ENCODE measurements around the gene WNT4. TPM values are rescaled to one million over a fixed set of nuclear protein-coding genes. Genes with fewer than 3 reads are reported as not detected.

WNT4 gene
- total and polyA plus RNA-seq, 4 donors = not detected

DNA sequence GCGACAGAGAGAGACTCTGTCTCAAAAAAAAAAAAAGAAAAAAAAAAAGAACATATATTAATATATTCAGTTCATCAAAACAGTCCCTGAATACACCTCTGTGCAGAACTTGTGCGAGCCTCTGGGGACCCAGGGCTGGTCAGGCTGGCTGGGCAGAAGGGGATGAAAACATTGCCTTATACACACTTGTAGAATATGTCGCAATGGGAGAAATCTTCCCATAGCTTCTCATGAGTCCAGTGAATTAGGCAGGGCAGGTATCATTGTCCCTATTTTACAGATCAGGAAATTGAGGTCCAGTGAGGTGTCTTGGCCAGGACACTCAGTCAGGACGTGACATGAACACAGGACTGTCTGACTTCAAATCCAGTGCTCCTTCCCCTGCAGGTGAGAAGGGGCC, 12.6 kb upstream of the WNT4 start:
- intact Hi-C loops (cut with DNase I) = no loop called here
- Histone ChIP-seq H3K4me1 (ENCODE audit: control insufficient read depth in 1 of 2, insufficient read depth in 2 of 2, low read length in 2 of 2) (no peaks in the 10 kb centered on the region), H3K9me3 (ENCODE audit: control insufficient read depth, low read length) (no peaks in the 10 kb centered on the region), H3K36me3 (ENCODE audit: control insufficient read depth in 1 of 2, insufficient read depth in 2 of 2, low read length in 1 of 2) (no peaks in the 10 kb centered on the region), H3K27ac (ENCODE audit: low read depth in 1 of 2, low read length in 2 of 2) (no peak overlapping the region), H3K4me3 (ENCODE audit: low read length in 2 of 2) (no peak overlapping the region), H3K27me3 (ENCODE audit: control insufficient read depth in 1 of 2, insufficient read depth in 2 of 2, low read length in 1 of 2) (no peaks in the 10 kb centered on the region)
- ATAC-seq (ENCODE audit: low FRiP score) = no peak
- no peak for DNase-seq
- WGBS, 2 donors = 89 to 90% methylated on average over 3 to 4 of the region's 4 CpGs

DNA sequence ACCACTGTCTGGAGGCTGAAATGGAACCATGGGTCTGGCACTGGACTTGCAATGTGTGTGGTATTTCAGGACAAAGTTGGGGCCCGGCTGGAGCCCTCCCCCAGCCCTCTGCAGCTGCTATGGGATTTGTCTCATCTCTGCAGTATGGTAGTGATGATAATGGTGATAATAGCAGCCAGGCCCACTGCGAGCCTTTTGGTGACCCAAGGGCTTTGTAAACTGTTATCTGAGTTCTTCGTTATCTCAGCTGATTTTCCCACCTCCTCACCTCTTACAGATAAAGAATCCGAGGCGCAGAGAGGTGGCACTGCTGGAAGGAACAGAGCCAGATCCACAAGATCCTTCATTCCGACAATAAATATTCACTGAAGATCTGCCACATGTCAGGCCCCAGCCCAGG, 11.7 kb upstream of the WNT4 start:
- Histone ChIP-seq H3K27me3 (ENCODE audit: control insufficient read depth in 1 of 2, insufficient read depth in 2 of 2, low read length in 1 of 2) (no peaks in the 10 kb centered on the region), H3K9me3 (ENCODE audit: control insufficient read depth, low read length) (no peaks in the 10 kb centered on the region), H3K4me1 (ENCODE audit: control insufficient read depth in 1 of 2, insufficient read depth in 2 of 2, low read length in 2 of 2) (no peaks in the 10 kb centered on the region), H3K27ac (ENCODE audit: low read depth in 1 of 2, low read length in 2 of 2) (no peak overlapping the region), H3K36me3 (ENCODE audit: control insufficient read depth in 1 of 2, insufficient read depth in 2 of 2, low read length in 1 of 2) (no peaks in the 10 kb centered on the region), H3K4me3 (ENCODE audit: low read length in 2 of 2) (no peak overlapping the region)
- DNase-seq (no peak), ATAC-seq (ENCODE audit: low FRiP score) (no peak)
- intact Hi-C loops (cut with DNase I) = no loop called here
- 82 to 87% methylated on average over 6 of the region's 6 CpGs for WGBS, 2 donors

DNA sequence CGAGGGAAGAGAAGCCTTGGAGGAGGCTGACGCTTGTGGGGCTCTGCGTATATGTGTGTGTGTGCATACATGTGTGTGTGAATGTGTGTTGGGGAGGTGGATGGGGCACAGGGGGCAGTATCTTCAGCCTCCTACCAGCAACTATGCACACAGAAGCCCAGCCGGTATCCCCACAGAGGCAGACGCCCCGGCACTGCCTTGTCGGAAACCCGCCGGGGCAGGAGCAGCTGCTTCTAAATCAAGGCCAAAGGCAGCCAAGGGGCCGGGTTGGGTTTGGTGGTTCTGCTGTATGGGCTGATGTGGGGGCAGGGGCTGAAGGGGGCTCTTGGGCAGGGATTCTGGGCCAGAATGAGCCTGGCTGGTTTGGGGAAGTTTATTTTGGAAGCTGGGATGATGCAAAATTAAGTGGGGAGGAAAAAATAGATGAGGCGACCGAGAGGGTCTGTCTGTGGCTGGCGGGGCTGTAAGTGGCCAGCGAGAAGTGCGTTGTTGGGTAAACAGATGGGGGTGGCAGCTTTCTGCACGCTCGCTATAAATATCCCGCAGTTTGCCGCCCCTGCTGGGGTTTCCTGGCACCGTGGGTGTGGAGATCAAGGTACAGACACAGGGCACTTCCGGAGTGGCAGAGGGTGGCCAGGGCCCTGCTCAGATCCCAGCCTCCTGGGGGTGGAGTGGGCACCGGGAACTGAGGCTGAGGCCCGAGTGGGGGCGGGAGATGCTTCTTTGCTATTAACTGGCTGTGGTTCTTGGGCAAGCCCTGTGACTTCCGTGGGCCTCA, 11.0 kb upstream of the WNT4 start:
- no peaks in the 10 kb centered on the region for H3K36me3 ChIP-seq (ENCODE audit: control insufficient read depth in 1 of 2, insufficient read depth in 2 of 2, low read length in 1 of 2)
- no peaks in the 10 kb centered on the region for H3K4me1 ChIP-seq (ENCODE audit: control insufficient read depth in 1 of 2, insufficient read depth in 2 of 2, low read length in 2 of 2)
- ATAC-seq (ENCODE audit: low FRiP score) (no peak), DNase-seq (peak in 1 of 2 donors; percentile 66)
- 65 to 69% methylated on average over 25 of the region's 25 CpGs for WGBS, 2 donors
- intact Hi-C loops (cut with DNase I) = no loop called here
- no peaks in the 10 kb centered on the region for H3K27me3 ChIP-seq (ENCODE audit: control insufficient read depth in 1 of 2, insufficient read depth in 2 of 2, low read length in 1 of 2)
- H3K4me3 ChIP-seq (ENCODE audit: low read length in 2 of 2) = no peak overlapping the region
- H3K9me3 ChIP-seq (ENCODE audit: control insufficient read depth, low read length) = no peaks in the 10 kb centered on the region
- H3K27ac ChIP-seq (ENCODE audit: low read depth in 1 of 2, low read length in 2 of 2) = no peak overlapping the region

DNA sequence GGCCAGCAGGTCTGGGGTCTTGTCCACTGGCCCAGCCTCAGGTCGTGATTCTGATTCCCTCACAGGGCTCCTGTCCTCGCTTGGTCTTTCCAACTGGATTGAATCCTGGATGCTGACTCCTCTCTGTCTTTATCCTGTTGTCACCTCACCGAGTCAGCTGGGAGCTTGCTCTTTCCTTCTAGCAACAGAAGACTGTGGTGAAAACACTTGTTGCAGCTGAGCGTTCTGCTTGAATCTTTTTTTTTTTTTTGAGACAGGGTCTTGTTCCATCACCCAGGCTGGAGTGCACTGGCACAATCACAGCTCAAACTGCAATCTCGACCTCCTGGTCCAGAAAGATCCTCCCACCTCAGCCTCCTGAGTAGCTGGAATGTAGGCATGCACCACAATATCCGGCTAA, 8.0 kb upstream of the WNT4 start:
- no peak for ATAC-seq (ENCODE audit: low FRiP score)
- Histone ChIP-seq H3K27me3 (ENCODE audit: control insufficient read depth in 1 of 2, insufficient read depth in 2 of 2, low read length in 1 of 2) (peaks cover 0 to 4% of the 10 kb centered on the region in 2 donors), H3K27ac (ENCODE audit: low read depth in 1 of 2, low read length in 2 of 2) (no peak overlapping the region), H3K36me3 (ENCODE audit: control insufficient read depth in 1 of 2, insufficient read depth in 2 of 2, low read length in 1 of 2) (no peaks in the 10 kb centered on the region), H3K4me3 (ENCODE audit: low read length in 2 of 2) (no peak overlapping the region), H3K9me3 (ENCODE audit: control insufficient read depth, low read length) (no peaks in the 10 kb centered on the region), H3K4me1 (ENCODE audit: control insufficient read depth in 1 of 2, insufficient read depth in 2 of 2, low read length in 2 of 2) (no peaks in the 10 kb centered on the region)
- no peak for DNase-seq
- WGBS, 2 donors = 66 to 87% methylated on average over 6 of the region's 6 CpGs
- intact Hi-C loops (cut with DNase I) = no loop called here

DNA sequence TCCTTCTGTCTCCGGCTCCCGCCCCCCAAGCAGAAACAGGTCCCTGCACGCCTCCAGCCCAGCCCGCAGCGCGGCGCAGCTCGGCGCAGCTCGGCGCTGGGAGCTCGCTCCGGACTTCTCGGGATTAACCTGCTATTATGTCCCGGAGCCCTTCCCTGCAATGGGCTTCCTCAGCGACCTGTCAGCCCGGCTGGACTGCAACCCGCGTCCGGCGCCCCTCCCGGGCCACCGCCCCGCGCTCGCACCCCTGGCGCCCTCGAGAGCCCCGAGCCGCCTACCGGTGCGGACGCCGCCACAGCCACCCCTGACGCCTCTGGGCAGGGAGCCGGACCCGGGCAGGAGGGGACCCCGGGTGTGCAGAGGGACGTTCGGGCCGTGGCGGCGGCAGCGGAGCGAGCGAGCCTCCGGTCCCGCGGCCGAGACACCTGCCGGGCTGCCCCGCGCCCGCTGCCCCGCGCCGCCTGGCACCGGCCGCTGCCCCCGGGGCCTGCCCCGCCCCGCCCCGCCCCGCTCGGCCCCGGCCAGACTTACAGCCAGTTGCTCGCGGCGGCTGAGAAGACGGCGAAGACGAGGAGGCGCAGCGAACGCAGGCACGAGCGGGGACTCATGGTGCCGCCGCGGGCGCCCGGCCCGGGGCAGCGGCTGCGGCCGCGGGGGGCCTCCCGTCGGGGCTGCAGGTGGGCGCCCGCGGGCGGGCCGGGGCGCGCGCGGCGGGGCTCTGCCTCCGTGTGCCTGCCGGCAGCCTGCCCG, 407 bp downstream of the WNT4 start:
- no peak for DNase-seq

DNA sequence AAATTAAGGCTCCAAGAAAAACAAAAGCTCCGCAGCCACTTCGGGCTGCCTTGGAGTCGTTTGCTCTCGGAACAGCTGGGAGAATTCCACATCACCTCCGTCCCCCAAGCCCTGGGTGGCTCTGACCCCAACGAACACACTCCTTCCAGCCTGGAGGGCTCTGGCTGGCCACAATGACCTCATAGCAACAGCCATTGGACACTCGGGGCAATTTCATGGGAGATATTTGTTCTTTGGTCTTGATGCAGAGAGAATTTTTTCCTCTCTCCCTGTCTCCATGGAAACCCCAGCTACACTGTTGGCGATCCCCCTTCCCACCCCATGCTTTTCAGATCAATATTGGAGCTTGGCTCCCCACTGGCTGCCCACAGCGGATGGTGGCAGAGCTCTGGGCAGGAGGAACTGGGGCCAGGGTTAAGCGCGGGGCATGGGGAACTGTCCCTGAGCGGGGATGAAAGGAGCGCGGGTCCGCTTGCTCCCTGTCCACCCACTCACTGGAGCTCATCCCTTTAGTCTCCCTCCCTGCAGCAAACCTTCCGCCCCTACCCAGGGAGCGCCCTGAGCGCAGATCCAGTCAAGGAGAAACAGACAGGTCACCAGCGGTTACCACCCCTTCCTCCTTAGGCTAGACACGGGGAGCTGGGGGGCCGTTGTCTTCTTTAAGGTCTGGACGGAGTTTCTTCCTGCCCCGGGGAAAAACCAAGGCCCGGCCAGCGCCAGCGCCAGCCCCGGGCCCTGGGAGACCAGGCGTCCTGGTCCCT, 1.2 kb downstream of the WNT4 start:
- H3K9me3 ChIP-seq (ENCODE audit: control insufficient read depth, low read length) = no peaks in the 10 kb centered on the region
- WGBS, 2 donors = 4 to 5% methylated on average over 27 to 28 of the region's 28 CpGs
- H3K27me3 ChIP-seq (ENCODE audit: control insufficient read depth in 1 of 2, insufficient read depth in 2 of 2, low read length in 1 of 2) = no peaks in the 10 kb centered on the region
- ATAC-seq (ENCODE audit: low FRiP score) (no peak), DNase-seq (no peak)
- H3K27ac ChIP-seq (ENCODE audit: low read depth in 1 of 2, low read length in 2 of 2) = no peak overlapping the region
- intact Hi-C loops (cut with DNase I) = no loop called here
- no peaks in the 10 kb centered on the region for H3K36me3 ChIP-seq (ENCODE audit: control insufficient read depth in 1 of 2, insufficient read depth in 2 of 2, low read length in 1 of 2)
- no peak overlapping the region for H3K4me3 ChIP-seq (ENCODE audit: low read length in 2 of 2)
- H3K4me1 ChIP-seq (ENCODE audit: control insufficient read depth in 1 of 2, insufficient read depth in 2 of 2, low read length in 2 of 2) = no peaks in the 10 kb centered on the region

More for the DNA sequence above, 407 bp downstream of the WNT4 start:
- ATAC-seq (ENCODE audit: low FRiP score) = peak; percentile 6
- Histone ChIP-seq H3K36me3 (ENCODE audit: control insufficient read depth in 1 of 2, insufficient read depth in 2 of 2, low read length in 1 of 2) (no peaks in the 10 kb centered on the region), H3K4me1 (ENCODE audit: control insufficient read depth in 1 of 2, insufficient read depth in 2 of 2, low read length in 2 of 2) (no peaks in the 10 kb centered on the region), H3K27me3 (ENCODE audit: control insufficient read depth in 1 of 2, insufficient read depth in 2 of 2, low read length in 1 of 2) (no peaks in the 10 kb centered on the region), H3K4me3 (ENCODE audit: low read length in 2 of 2) (peak overlapping the region; percentile 45 to 69), H3K9me3 (ENCODE audit: control insufficient read depth, low read length) (no peaks in the 10 kb centered on the region), H3K27ac (ENCODE audit: low read depth in 1 of 2, low read length in 2 of 2) (no peak overlapping the region)
- WGBS, 2 donors = 1% methylated on average over 40 to 102 of the region's 102 CpGs
- intact Hi-C loops (cut with DNase I) = no loop called here

DNA sequence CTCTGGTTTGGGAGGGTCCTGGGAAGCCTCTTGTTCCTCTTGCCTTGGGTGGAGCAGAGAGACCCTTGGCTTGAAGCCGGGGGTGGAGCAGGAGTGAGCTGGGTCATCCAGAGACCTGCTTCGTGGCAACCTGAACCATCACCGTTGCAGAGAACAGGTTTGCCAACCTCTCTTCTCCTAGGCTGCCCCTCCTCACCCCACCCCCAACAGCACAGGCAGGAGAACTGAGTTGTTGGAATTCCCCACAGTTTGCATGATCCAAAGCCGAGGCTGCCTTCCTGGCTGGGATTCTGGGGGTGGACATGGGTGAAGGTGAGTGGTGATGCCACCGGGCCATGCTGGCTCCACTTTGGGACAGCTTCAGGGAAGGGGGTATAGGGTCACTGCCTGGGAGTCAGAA, 2.2 kb downstream of the WNT4 start:
- WGBS, 2 donors = 81 to 87% methylated on average over 5 of the region's 5 CpGs
- Histone ChIP-seq H3K27me3 (ENCODE audit: control insufficient read depth in 1 of 2, insufficient read depth in 2 of 2, low read length in 1 of 2) (no peaks in the 10 kb centered on the region), H3K4me3 (ENCODE audit: low read length in 2 of 2) (no peak overlapping the region), H3K9me3 (ENCODE audit: control insufficient read depth, low read length) (no peaks in the 10 kb centered on the region), H3K4me1 (ENCODE audit: control insufficient read depth in 1 of 2, insufficient read depth in 2 of 2, low read length in 2 of 2) (no peaks in the 10 kb centered on the region), H3K36me3 (ENCODE audit: control insufficient read depth in 1 of 2, insufficient read depth in 2 of 2, low read length in 1 of 2) (no peaks in the 10 kb centered on the region), H3K27ac (ENCODE audit: low read depth in 1 of 2, low read length in 2 of 2) (no peak overlapping the region)
- DNase-seq (no peak), ATAC-seq (ENCODE audit: low FRiP score) (no peak)
- intact Hi-C loops (cut with DNase I) = no loop called here

DNA sequence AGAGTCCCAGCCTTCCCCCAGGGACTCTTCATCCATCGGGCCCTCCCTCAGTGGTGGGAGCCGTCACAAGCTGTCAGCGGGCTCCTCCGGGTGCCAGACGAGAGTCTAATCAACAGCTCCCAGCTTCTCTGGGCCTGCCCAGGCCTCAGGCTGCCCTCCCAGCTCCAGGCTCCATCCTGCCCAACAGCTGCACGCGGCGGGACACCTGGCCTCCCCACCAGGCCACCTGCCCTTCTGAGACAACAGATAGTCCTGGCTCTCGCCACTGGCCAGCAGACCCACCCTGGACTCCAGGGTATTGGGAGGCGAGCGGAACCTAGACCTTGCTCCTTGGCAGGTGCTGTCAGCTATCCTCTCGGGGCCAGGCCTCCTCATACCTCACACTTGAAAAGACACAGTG, 3.1 kb downstream of the WNT4 start:
- WGBS, 2 donors = 87 to 90% methylated on average over 12 of the region's 12 CpGs
- intact Hi-C loops (cut with DNase I) = no loop called here
- Histone ChIP-seq H3K27ac (ENCODE audit: low read depth in 1 of 2, low read length in 2 of 2) (no peak overlapping the region), H3K27me3 (ENCODE audit: control insufficient read depth in 1 of 2, insufficient read depth in 2 of 2, low read length in 1 of 2) (no peaks in the 10 kb centered on the region), H3K9me3 (ENCODE audit: control insufficient read depth, low read length) (no peaks in the 10 kb centered on the region), H3K4me1 (ENCODE audit: control insufficient read depth in 1 of 2, insufficient read depth in 2 of 2, low read length in 2 of 2) (no peaks in the 10 kb centered on the region), H3K36me3 (ENCODE audit: control insufficient read depth in 1 of 2, insufficient read depth in 2 of 2, low read length in 1 of 2) (no peaks in the 10 kb centered on the region), H3K4me3 (ENCODE audit: low read length in 2 of 2) (no peak overlapping the region)
- DNase-seq (no peak), ATAC-seq (ENCODE audit: low FRiP score) (no peak)
